ENCODE measurements around the gene STX12.

Gene STX12

DNA sequence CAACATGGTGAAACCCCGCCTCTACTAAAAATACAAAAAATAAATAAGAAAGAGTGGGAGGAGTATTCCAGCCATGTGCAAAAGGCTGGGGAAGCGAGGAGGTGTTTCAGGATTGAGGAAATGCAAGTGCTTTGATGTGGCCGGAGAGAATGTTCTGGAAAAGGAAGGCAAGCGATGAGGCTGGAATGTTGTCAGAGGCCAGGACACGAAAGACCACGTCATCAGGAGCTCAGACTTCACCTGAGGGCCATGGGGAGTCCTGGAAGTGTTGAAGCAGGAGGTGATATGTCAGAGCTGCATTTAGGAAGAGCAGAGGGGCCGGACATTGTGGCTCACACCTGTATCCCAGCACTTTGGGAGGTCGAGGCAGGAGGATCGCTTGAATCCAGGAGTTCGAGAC is 88.4 kb downstream of the STX12 start (continued):
- TF ChIP-seq ZNF645 (tag by site-specific recombination; IDR thresholded peaks at IDR 0.05) (no peak), ZNF23 (tag by site-specific recombination; IDR thresholded peaks at IDR 0.05; ENCODE audit: borderline replicate concordance) (no peak), BCL11B (tag by site-specific recombination; IDR thresholded peaks at IDR 0.05; ENCODE audit: low read depth) (no peak), ZNF555 (tag by site-specific recombination; conservative IDR thresholded peaks at IDR 0.05) (no peak), ZNF174 (tag by site-specific recombination; IDR thresholded peaks at IDR 0.05) (no peak), ELK4 (IDR thresholded peaks at IDR 0.05; ENCODE audit: borderline replicate concordance, low read depth, low read length) (no peak), ZNF274 (IDR thresholded peaks at IDR 0.05; ENCODE audit: low read length) (no peak), ZNF274 (tag by site-specific recombination; IDR thresholded peaks at IDR 0.05; ENCODE audit: borderline replicate concordance) (no peak), KLF8 (tag by site-specific recombination; IDR thresholded peaks at IDR 0.05) (no peak), ZNF239 (tag by site-specific recombination; IDR thresholded peaks at IDR 0.05) (no peak), ZNF416 (tag by site-specific recombination; IDR thresholded peaks at IDR 0.05) (no peak), ZNF169 (tag by site-specific recombination; IDR thresholded peaks at IDR 0.05) (no peak), ZNF830 (tag by site-specific recombination; IDR thresholded peaks at IDR 0.05; ENCODE audit: low read depth) (no peak)
- TF ChIP-seq, protein P1, sequence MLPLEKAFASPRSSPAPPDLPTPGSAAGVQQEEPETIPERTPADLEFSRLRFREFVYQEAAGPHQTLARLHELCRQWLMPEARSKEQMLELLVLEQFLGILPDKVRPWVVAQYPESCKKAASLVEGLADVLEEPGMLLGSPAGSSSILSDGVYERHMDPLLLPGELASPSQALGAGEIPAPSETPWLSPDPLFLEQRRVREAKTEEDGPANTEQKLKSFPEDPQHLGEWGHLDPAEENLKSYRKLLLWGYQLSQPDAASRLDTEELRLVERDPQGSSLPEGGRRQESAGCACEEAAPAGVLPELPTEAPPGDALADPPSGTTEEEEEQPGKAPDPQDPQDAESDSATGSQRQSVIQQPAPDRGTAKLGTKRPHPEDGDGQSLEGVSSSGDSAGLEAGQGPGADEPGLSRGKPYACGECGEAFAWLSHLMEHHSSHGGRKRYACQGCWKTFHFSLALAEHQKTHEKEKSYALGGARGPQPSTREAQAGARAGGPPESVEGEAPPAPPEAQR (tag by site-specific recombination; IDR thresholded peaks at IDR 0.05): no peak

- TF ChIP-seq, protein P2, sequence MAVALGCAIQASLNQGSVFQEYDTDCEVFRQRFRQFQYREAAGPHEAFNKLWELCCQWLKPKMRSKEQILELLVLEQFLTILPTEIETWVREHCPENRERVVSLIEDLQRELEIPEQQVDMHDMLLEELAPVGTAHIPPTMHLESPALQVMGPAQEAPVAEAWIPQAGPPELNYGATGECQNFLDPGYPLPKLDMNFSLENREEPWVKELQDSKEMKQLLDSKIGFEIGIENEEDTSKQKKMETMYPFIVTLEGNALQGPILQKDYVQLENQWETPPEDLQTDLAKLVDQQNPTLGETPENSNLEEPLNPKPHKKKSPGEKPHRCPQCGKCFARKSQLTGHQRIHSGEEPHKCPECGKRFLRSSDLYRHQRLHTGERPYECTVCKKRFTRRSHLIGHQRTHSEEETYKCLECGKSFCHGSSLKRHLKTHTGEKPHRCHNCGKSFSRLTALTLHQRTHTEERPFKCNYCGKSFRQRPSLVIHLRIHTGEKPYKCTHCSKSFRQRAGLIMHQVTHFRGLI (tag by site-specific recombination; IDR thresholded peaks at IDR 0.05): no peak
- TF ChIP-seq ZNF341 (tag by site-specific recombination; IDR thresholded peaks at IDR 0.05; ENCODE audit: low read depth): peak; percentile 31; the same call in 1 of the 2 replicates
- Histone ChIP-seq H3K4me1 (ENCODE audit: control insufficient read depth, insufficient read depth, low read length) (no peaks in the 10 kb centered on the region), H3K9me3 (ENCODE audit: control insufficient read depth, insufficient read depth, low read depth, low read length) (no peaks in the 10 kb centered on the region), H3K4me3 (ENCODE audit: low read depth, low read length) (no peak overlapping the region), H3K36me3 (ENCODE audit: control insufficient read depth in 2 of 2, insufficient read depth in 1 of 2, low read length in 2 of 2) (no peaks in the 10 kb centered on the region), H3K27ac (ENCODE audit: extremely low read depth, low read depth, low read length) (no peak overlapping the region)
- CTCF ChIA-PET: interaction anchor here (0.5 kb wide), 1 partner anchor 106 kb away, joined by 3 read pairs; no protein-coding TSS in a partner anchor
- POLR2A ChIA-PET: no interaction called here
These were observed 89.0 kb downstream of the STX12 start for GRCh38 chr1:27862004-27862403.

GRCh38 chr1:27862671-27863537 is 89.9 kb downstream of the STX12 start:
- ChIA-PET CTCF (interaction anchor here (0.6 to 1.4 kb wide), 2 partner anchors 118 to 142 kb away, joined by 3 read pairs; no protein-coding TSS in a partner anchor), POLR2A (no interaction called here)
- Histone ChIP-seq H3K9me3 (ENCODE audit: control insufficient read depth, insufficient read depth, low read depth, low read length) (no peaks in the 10 kb centered on the region), H3K36me3 (ENCODE audit: control insufficient read depth in 2 of 2, insufficient read depth in 1 of 2, low read length in 2 of 2) (no peaks in the 10 kb centered on the region), H3K4me3 (ENCODE audit: low read depth, low read length) (no peak overlapping the region), H3K4me1 (ENCODE audit: control insufficient read depth, insufficient read depth, low read length) (no peaks in the 10 kb centered on the region), H3K27ac (ENCODE audit: extremely low read depth, low read depth, low read length) (no peak overlapping the region)
- TF ChIP-seq, protein P3, sequence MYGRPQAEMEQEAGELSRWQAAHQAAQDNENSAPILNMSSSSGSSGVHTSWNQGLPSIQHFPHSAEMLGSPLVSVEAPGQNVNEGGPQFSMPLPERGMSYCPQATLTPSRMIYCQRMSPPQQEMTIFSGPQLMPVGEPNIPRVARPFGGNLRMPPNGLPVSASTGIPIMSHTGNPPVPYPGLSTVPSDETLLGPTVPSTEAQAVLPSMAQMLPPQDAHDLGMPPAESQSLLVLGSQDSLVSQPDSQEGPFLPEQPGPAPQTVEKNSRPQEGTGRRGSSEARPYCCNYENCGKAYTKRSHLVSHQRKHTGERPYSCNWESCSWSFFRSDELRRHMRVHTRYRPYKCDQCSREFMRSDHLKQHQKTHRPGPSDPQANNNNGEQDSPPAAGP (tag by site-specific recombination; IDR thresholded peaks at IDR 0.05): peak; percentile 31; the same call in 1 of the 2 replicates
- TF ChIP-seq HOXA7 (CRISPR knock-in tag; IDR thresholded peaks at IDR 0.05; ENCODE audit: borderline replicate concordance): no peak
- TF ChIP-seq, protein P4, sequence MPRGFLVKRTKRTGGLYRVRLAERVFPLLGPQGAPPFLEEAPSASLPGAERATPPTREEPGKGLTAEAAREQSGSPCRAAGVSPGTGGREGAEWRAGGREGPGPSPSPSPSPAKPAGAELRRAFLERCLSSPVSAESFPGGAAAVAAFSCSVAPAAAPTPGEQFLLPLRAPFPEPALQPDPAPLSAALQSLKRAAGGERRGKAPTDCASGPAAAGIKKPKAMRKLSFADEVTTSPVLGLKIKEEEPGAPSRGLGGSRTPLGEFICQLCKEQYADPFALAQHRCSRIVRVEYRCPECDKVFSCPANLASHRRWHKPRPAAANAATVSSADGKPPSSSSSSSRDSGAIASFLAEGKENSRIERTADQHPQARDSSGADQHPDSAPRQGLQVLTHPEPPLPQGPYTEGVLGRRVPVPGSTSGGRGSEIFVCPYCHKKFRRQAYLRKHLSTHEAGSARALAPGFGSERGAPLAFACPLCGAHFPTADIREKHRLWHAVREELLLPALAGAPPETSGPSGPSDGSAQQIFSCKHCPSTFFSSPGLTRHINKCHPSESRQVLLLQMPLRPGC (tag by site-specific recombination; IDR thresholded peaks at IDR 0.05): no peak
- no peak for TF ChIP-seq ZNF404 (tag by site-specific recombination; IDR thresholded peaks at IDR 0.05)
- TF ChIP-seq GLI4 (tag by site-specific recombination; IDR thresholded peaks at IDR 0.05): no peak
- TF ChIP-seq ZNF18 (tag by site-specific recombination; IDR thresholded peaks at IDR 0.05): peak; percentile 89

All from HEK293 (cell line).